HAP-1 (cell line): ENCODE data around the gene RPS6KA5.
"Not testable (repeated sequence)": the region's sequence is repeated elsewhere in the genome, so short reads cannot be mapped to it uniquely, and the experiment has no call there.

ENCODE experiments used
- DNase-seq, 2 experiments: peaks; one replicate each; pipeline ENCODE4 v3.0.0-alpha.2; 2016 to 2020; ENCODE audit warnings: low spot score in 2 of 2
- H3K27me3 ChIP-seq: fragments of 250-450 bp; sonication (Bioruptor Pico); 2 replicates; pipeline ENCODE4 v1.5.1; 2020; ENCODE audit warnings: low read depth, mild to moderate bottlenecking, moderate library complexity
- H3K36me3 ChIP-seq: fragments of 250-450 bp; sonication (Bioruptor Pico); replicated peaks from 2 replicates; pipeline ENCODE4 v1.5.1; 2020; ENCODE audit warnings: mild to moderate bottlenecking
- H3K4me1 ChIP-seq: fragments of 250-450 bp; sonication (Bioruptor Pico); 2 replicates; pipeline ENCODE4 v1.5.1; 2020; ENCODE audit warnings: mild to moderate bottlenecking
- H3K4me3 ChIP-seq: fragments of 250-450 bp; sonication (Bioruptor Pico); 2 replicates; pipeline ENCODE4 v1.5.1; 2020; ENCODE audit warnings: mild to moderate bottlenecking, moderate library complexity
- H3K9me3 ChIP-seq: fragments of 250-450 bp; sonication (Bioruptor Pico); 2 replicates; pipeline ENCODE4 v1.5.1; 2020; ENCODE audit warnings: mild to moderate bottlenecking, moderate library complexity
- in situ Hi-C: fragments of 300-500 bp; cut with MboI; formaldehyde crosslinking; loops from 3 replicates; pipeline ENCODE4 v1.14.3; 2020; ENCODE audit warnings: low sequenced_read_pairs, inconsistent platforms, mixed read lengths

The RPS6KA5 gene

GRCh38 chr14:90980636-90981035, 79.8 kb downstream of the RPS6KA5 start:
- H3K4me1 ChIP-seq, H3K4me3 ChIP-seq, DNase-seq, H3K27me3 ChIP-seq, in situ Hi-C loops, H3K9me3 ChIP-seq, H3K36me3 ChIP-seq: not testable (repeated sequence)

- no peaks in the 10 kb centered on the region for H3K9me3 ChIP-seq
- H3K4me3 ChIP-seq, result no peak overlapping the region
- no peaks in the 10 kb centered on the region for H3K36me3 ChIP-seq
- in situ Hi-C loops, result no loop called here
- H3K27me3 ChIP-seq, result no peaks in the 10 kb centered on the region
- no peaks in the 10 kb centered on the region; the same call in 1 of the 2 replicates for H3K4me1 ChIP-seq
- no peak for DNase-seq
These were observed 80.9 kb downstream of the RPS6KA5 start for GRCh38 chr14:90979515-90979914.

- in situ Hi-C loops, result no loop called here
- DNase-seq, result no peak
These were observed 84.3 kb downstream of the RPS6KA5 start for GRCh38 chr14:90976101-90976500.

GRCh38 chr14:90971687-90972086, 88.8 kb downstream of the RPS6KA5 start:
- Histone ChIP-seq H3K36me3 (no peaks in the 10 kb centered on the region), H3K9me3 (no peaks in the 10 kb centered on the region), H3K4me3 (no peak overlapping the region), H3K4me1 (no peaks in the 10 kb centered on the region), H3K27me3 (no peaks in the 10 kb centered on the region)
- in situ Hi-C loops, result no loop called here
- DNase-seq, result no peak

More at GRCh38 chr14:90976101-90976500, 84.3 kb downstream of the RPS6KA5 start:
- H3K4me1 ChIP-seq, result no peaks in the 10 kb centered on the region
- H3K9me3 ChIP-seq, result no peaks in the 10 kb centered on the region
- no peaks in the 10 kb centered on the region for H3K27me3 ChIP-seq
- no peak overlapping the region for H3K4me3 ChIP-seq
- H3K36me3 ChIP-seq, result no peaks in the 10 kb centered on the region

GRCh38 chr14:90970167-90970600, 90.3 kb downstream of the RPS6KA5 start:
- no peak overlapping the region for H3K4me3 ChIP-seq
- no peaks in the 10 kb centered on the region for H3K27me3 ChIP-seq
- no peaks in the 10 kb centered on the region for H3K9me3 ChIP-seq
- no peaks in the 10 kb centered on the region for H3K4me1 ChIP-seq
- no peaks in the 10 kb centered on the region for H3K36me3 ChIP-seq
- no peak for DNase-seq
- in situ Hi-C loops, result no loop called here

- no peak overlapping the region for H3K4me3 ChIP-seq
- H3K4me1 ChIP-seq, result no peaks in the 10 kb centered on the region
- no peaks in the 10 kb centered on the region for H3K9me3 ChIP-seq
- DNase-seq, result no peak
- in situ Hi-C loops, result no loop called here
- H3K27me3 ChIP-seq, result no peaks in the 10 kb centered on the region
- H3K36me3 ChIP-seq, result no peaks in the 10 kb centered on the region
These were observed 90.8 kb downstream of the RPS6KA5 start for GRCh38 chr14:90969531-90970166.

- DNase-seq, result no peak
- H3K4me1 ChIP-seq, result no peaks in the 10 kb centered on the region
- H3K27me3 ChIP-seq, result no peaks in the 10 kb centered on the region
- H3K36me3 ChIP-seq, result no peaks in the 10 kb centered on the region
- in situ Hi-C loops, result no loop called here
- no peak overlapping the region for H3K4me3 ChIP-seq
- no peaks in the 10 kb centered on the region for H3K9me3 ChIP-seq
These were observed 92.4 kb downstream of the RPS6KA5 start for GRCh38 chr14:90968025-90968424.

- DNase-seq, result no peak
- in situ Hi-C loops, result no loop called here
These were observed 93.9 kb downstream of the RPS6KA5 start for GRCh38 chr14:90966493-90966892.

GRCh38 chr14:90965765-90966164, 94.7 kb downstream of the RPS6KA5 start:
- Histone ChIP-seq H3K4me1 (no peaks in the 10 kb centered on the region), H3K9me3 (no peaks in the 10 kb centered on the region), H3K27me3 (no peaks in the 10 kb centered on the region), H3K36me3 (no peaks in the 10 kb centered on the region), H3K4me3 (no peak overlapping the region)
- in situ Hi-C loops, result no loop called here
- DNase-seq, result no peak

More at GRCh38 chr14:90966493-90966892, 93.9 kb downstream of the RPS6KA5 start:
- Histone ChIP-seq H3K4me1 (no peaks in the 10 kb centered on the region), H3K4me3 (no peak overlapping the region), H3K36me3 (no peaks in the 10 kb centered on the region), H3K9me3 (no peaks in the 10 kb centered on the region), H3K27me3 (no peaks in the 10 kb centered on the region)

- in situ Hi-C loops, result no loop called here
- Histone ChIP-seq H3K4me1 (no peaks in the 10 kb centered on the region), H3K27me3 (no peaks in the 10 kb centered on the region), H3K36me3 (no peaks in the 10 kb centered on the region), H3K4me3 (no peak overlapping the region), H3K9me3 (no peaks in the 10 kb centered on the region)
- DNase-seq, result no peak
These were observed 97.1 kb downstream of the RPS6KA5 start for GRCh38 chr14:90963343-90963742.

- no peaks in the 10 kb centered on the region for H3K9me3 ChIP-seq
- no peaks in the 10 kb centered on the region for H3K36me3 ChIP-seq
- no peak overlapping the region for H3K4me3 ChIP-seq
- H3K27me3 ChIP-seq, result no peaks in the 10 kb centered on the region
- in situ Hi-C loops, result no loop called here
- H3K4me1 ChIP-seq, result no peaks in the 10 kb centered on the region
- DNase-seq, result no peak
These were observed 97.8 kb downstream of the RPS6KA5 start for GRCh38 chr14:90962505-90963109.

- Histone ChIP-seq H3K4me3 (no peak overlapping the region), H3K9me3 (no peaks in the 10 kb centered on the region), H3K4me1 (no peaks in the 10 kb centered on the region), H3K27me3 (no peaks in the 10 kb centered on the region), H3K36me3 (no peaks in the 10 kb centered on the region)
- in situ Hi-C loops, result no loop called here
- no peak for DNase-seq
These were observed 99.6 kb downstream of the RPS6KA5 start for GRCh38 chr14:90960818-90961217.

GRCh38 chr14:90959344-90959743, 101.1 kb downstream of the RPS6KA5 start:
- no peaks in the 10 kb centered on the region for H3K9me3 ChIP-seq
- no peak overlapping the region for H3K4me3 ChIP-seq
- H3K36me3 ChIP-seq, result no peaks in the 10 kb centered on the region
- DNase-seq, result no peak
- H3K4me1 ChIP-seq, result no peaks in the 10 kb centered on the region
- in situ Hi-C loops, result no loop called here
- no peaks in the 10 kb centered on the region for H3K27me3 ChIP-seq

GRCh38 chr14:90956273-90956672, 104.2 kb downstream of the RPS6KA5 start:
- no peak for DNase-seq
- Histone ChIP-seq H3K36me3 (no peaks in the 10 kb centered on the region), H3K4me3 (no peak overlapping the region), H3K9me3 (no peaks in the 10 kb centered on the region), H3K4me1 (no peaks in the 10 kb centered on the region), H3K27me3 (no peaks in the 10 kb centered on the region)
- in situ Hi-C loops, result no loop called here
